ENCODE results near the gene DGKH.

DGKH gene

GRCh38 chr13:42113478-42113877 lies 65.0 kb downstream of the DGKH start:
- POLR2A ChIA-PET: no interaction called here
- DNase-seq (ENCODE audit: extremely low spot score): no peak
- no peak for TF ChIP-seq CTCF (IDR thresholded peaks at IDR 0.05; ENCODE audit: control extremely low read depth, extremely low read depth, low read depth, missing control alignments)
- CTCF ChIA-PET: interaction anchor here (0.7 to 7.6 kb wide), 11 partner anchors 9 to 457 kb away, joined by 3 to 96 read pairs (median 5); no protein-coding TSS in a partner anchor

- POLR2A ChIA-PET: no interaction called here
- no peak for DNase-seq (ENCODE audit: extremely low spot score)
- CTCF ChIA-PET: interaction anchor here (0.8 to 7.6 kb wide), 12 partner anchors 10 to 449 kb away, joined by 3 to 96 read pairs (median 5); no protein-coding TSS in a partner anchor
- TF ChIP-seq CTCF (IDR thresholded peaks at IDR 0.05; ENCODE audit: control extremely low read depth, extremely low read depth, low read depth, missing control alignments): no peak
Measured at GRCh38 chr13:42114278-42114677, 65.8 kb downstream of the DGKH start.

GRCh38 chr13:42114912-42115311 lies 66.5 kb downstream of the DGKH start:
- ChIA-PET CTCF (interaction anchor here (1.1 to 7.6 kb wide), 6 partner anchors 10 to 446 kb away, joined by 3 to 96 read pairs (median 5); no protein-coding TSS in a partner anchor), POLR2A (no interaction called here)
- TF ChIP-seq CTCF (IDR thresholded peaks at IDR 0.05; ENCODE audit: control extremely low read depth, extremely low read depth, low read depth, missing control alignments): no peak
- no peak for DNase-seq (ENCODE audit: extremely low spot score)

GRCh38 chr13:42116225-42116624 lies 67.8 kb downstream of the DGKH start:
- CTCF ChIA-PET: interaction anchor here (1.0 kb wide), 1 partner anchor 448 kb away, joined by 7 read pairs; no protein-coding TSS in a partner anchor
- TF ChIP-seq CTCF (IDR thresholded peaks at IDR 0.05; ENCODE audit: control extremely low read depth, extremely low read depth, low read depth, missing control alignments): no peak
- DNase-seq (ENCODE audit: extremely low spot score): no peak
- POLR2A ChIA-PET: no interaction called here

GRCh38 chr13:42119041-42119440 lies 70.6 kb downstream of the DGKH start:
- TF ChIP-seq CTCF (IDR thresholded peaks at IDR 0.05; ENCODE audit: control extremely low read depth, extremely low read depth, low read depth, missing control alignments): no peak
- ChIA-PET POLR2A (interaction anchor here (0.8 kb wide), 1 partner anchor 254 kb away, joined by 4 read pairs; no protein-coding TSS in a partner anchor), CTCF (interaction anchor here (1.9 to 4.6 kb wide), 3 partner anchors 8 to 450 kb away, joined by 4 to 25 read pairs (median 8); no protein-coding TSS in a partner anchor)
- DNase-seq (ENCODE audit: extremely low spot score): no peak

GRCh38 chr13:42119875-42120274 lies 71.4 kb downstream of the DGKH start:
- ChIA-PET POLR2A (no interaction called here), CTCF (interaction anchor here (1.9 to 4.6 kb wide), 3 partner anchors 9 to 451 kb away, joined by 4 to 25 read pairs (median 8); no protein-coding TSS in a partner anchor)
- DNase-seq (ENCODE audit: extremely low spot score): no peak
- TF ChIP-seq CTCF (IDR thresholded peaks at IDR 0.05; ENCODE audit: control extremely low read depth, extremely low read depth, low read depth, missing control alignments): no peak
